HG02763 (cell line): Measurements from ENCODE around the gene TMC5.
"Not testable (repeated sequence)": the region's sequence is repeated elsewhere in the genome, so short reads cannot be mapped to it uniquely, and the experiment has no call there.

ENCODE experiments used
- ATAC-seq: cut with Tn5 transposase; IDR thresholded peaks from one replicate; pipeline ENCODE4 v1.9.1; 2021; ENCODE audit warnings: mild to moderate bottlenecking, moderate library complexity; ENCODE audit not compliant: unreplicated experiment

TMC5 gene, protein sequence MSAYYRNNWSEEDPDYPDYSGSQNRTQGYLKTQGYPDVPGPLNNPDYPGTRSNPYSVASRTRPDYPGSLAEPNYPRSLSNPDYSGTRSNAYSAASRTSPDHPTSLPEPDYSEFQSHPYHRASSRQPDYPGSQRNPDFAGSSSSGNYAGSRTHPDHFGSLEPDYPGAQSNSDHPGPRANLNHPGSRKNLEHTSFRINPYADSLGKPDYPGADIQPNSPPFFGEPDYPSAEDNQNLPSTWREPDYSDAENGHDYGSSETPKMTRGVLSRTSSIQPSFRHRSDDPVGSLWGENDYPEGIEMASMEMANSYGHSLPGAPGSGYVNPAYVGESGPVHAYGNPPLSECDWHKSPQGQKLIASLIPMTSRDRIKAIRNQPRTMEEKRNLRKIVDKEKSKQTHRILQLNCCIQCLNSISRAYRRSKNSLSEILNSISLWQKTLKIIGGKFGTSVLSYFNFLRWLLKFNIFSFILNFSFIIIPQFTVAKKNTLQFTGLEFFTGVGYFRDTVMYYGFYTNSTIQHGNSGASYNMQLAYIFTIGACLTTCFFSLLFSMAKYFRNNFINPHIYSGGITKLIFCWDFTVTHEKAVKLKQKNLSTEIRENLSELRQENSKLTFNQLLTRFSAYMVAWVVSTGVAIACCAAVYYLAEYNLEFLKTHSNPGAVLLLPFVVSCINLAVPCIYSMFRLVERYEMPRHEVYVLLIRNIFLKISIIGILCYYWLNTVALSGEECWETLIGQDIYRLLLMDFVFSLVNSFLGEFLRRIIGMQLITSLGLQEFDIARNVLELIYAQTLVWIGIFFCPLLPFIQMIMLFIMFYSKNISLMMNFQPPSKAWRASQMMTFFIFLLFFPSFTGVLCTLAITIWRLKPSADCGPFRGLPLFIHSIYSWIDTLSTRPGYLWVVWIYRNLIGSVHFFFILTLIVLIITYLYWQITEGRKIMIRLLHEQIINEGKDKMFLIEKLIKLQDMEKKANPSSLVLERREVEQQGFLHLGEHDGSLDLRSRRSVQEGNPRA

DNA sequence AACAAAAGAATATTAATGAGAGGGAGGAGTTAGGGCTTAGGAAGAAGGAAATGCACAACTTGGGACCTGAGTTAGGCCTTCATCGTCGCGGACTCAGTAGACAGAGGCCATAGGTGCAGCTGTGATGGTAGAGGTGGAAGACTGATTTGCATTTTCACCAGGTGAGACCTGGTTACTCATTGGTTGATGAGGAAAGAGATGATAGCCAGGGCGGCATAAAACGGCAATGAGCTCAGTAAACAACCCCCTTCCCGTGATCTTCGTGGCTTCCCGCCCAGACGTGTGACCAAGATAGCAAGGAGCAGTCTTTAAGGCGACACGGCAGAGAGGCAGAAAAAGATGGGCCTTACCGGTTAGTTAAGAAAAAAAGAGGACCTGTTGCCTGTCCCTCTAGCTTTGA lies at the start of gene TMC5:
TSS of gene TMC5 (plus strand) at position 244 of the 400 bp plus-strand sequence. CDS start 22,156 bp downstream, outside the sequence.
- no peak for ATAC-seq

DNA sequence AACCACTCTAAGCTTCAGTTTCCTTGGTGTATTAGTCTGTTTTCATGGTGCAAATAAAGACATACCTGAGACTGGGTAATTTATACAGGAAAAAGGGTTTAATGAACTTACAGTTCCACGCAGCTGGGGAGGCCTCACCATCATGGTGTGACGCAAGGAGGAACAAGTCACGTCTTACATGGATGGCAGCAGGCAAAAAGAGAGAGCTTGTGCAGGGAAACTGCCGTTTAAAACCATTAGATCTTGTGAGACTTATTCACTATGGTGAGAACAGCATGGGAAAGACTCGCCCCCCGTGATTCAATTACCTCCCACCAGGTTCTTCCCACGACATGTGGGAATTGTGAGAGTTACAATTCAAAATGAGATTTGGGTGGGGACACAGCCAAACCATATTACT lies 45.1 kb upstream of the TMC5 start:
- ATAC-seq, result not testable (repeated sequence)

DNA sequence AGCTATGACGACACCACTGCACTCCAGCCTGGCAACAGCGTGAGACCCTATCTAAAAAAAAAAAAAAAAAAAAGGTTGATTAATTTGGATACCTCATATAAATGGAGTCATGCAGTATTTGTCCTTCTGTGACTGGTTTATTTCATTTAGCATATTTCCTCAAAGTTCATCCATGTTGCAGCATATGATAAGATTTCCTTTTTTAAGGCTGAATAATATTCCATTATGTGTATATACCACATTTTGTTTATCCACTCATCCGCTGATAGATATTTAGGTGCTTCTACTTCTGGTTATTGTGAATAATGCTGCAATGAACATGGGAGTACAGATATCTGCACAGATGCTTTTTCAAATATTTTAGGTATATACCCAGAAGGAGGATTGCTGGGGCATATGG lies 43.3 kb upstream of the TMC5 start:
- ATAC-seq, result no peak

DNA sequence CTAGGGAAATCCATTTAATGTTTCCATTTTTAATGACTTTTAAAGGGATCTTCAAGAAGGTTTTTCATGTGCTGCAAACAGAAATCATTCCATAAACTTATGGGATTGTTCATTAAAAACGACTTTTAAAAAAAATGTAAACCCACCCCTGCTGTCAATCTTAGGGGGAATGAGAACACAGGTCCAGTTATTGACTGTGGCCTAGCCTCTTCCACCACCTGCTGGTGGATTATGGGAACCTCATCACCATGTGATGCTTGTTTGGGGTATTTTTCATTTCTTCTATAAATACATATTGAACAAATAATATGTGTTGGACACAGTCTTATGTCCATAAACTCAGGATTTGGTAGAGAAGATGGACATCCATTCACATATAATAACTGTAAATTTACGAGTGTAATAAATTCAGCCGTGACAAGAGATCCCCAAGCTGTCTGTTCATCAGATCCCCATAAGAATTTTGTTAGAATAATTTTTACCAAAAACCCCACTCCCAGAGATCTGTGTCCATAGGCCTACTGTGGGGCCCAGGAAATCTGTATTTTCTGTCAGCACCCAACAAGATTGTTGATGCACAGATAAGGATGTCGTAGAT lies 42.0 kb upstream of the TMC5 start:
- no peak for ATAC-seq

DNA sequence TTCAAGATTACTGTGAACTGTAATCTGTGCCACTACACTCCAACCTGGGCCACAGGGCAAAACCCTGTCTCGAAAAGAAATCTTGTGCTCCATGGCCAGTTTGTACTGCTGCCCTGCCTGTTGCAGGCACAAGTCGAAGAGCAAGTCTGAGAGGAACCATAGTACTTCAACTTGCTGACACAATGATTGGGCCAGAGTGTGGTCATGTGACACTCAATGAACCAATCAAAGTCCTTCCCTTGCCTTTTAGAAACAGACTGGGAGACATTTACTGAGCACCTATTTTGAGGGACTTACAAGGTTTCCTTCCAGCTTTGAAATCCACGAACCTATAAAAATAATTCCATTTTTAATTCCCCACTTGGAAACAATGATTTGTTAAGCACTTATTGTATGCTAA lies 39.8 kb upstream of the TMC5 start:
- no peak for ATAC-seq

DNA sequence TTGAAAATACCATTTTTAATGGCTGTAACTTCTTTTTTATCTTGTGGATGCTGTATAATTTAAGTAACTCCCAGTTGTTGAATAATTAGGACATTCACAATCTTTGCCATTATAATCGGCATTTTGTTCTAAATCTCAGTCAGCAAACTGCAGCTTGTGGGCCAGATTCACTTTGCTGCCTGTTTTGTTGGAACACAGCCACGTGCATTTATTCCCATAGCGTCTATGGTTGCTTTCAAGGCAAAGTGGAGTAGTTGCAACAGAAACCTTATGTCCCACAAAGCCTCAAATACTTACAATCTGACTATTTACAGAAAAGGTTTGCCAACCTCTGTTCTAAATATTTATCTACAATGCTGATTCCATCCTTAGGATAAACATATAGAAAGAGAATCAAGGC lies 39.2 kb upstream of the TMC5 start:
- ATAC-seq, result no peak

DNA sequence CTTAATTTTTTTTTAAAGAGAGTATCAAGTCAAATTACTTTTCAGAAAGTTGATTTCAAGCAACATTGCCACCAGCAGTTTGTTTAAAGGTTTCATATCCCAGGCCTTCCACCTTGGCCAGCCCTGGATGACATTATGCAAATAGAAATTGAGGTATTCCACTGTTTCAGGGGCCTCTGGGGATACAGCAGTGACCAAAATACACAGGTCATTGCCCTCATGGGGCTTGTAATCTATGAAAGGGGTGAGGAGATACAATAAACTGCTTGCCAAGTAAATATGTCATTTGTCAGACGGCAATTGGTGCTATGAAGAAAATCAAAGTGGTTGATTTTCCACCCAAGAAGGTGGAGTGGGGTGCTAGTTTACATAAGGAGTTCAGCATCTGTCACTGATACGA lies 37.8 kb upstream of the TMC5 start:
- ATAC-seq, result no peak

DNA sequence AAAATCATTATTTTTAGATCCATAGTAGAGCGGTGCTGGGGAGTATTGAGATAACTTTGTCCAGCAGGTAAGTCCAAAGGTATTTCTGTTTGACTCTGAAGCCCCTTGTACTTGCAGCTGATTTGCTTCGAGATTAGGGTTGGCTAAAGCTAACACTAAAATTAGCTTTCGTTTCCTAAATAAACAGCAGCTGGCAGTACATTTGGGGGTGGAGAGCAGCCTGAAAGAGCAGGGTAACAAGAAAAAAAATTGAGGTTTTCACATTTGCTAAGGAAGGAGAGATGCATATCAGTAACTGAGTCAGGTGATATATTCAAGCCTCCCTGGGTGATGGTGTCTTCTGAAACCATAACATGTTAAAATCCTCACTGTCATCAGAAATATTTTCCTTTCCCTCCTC lies 37.4 kb upstream of the TMC5 start:
- no peak for ATAC-seq

DNA sequence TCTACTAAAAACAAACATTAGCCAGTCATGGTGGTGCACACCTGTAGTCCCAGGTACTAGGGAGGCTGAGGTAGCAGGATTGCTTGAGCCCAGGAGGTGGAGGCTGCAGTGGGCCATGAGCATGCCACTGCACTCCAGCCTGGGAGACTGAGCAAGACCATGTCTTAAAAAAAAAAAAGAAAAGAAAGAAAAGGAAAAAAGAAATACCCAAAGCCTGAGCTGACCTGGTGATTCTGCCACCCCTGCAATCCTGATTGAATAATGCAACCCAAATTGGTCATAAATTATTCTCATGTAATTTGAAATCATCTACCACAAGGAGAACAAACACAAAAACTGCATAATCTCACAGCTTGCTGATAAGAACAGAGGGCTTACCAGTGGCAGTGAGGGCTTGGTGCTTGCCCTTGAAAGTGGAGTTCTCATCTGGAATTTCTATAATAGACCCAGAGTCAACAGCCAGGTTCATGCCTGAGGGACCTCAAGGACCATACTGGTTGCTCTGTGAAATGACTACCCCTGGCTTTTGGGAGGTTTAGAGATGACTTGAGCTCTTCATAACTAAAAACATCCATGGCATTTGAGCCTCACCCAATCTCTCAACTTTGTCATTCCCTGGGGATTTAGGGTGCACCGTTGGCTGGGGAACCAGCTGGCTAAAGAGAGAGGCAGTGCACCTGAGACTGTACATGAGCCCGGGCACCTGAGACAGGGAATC lies 35.4 kb upstream of the TMC5 start:
- no peak for ATAC-seq

DNA sequence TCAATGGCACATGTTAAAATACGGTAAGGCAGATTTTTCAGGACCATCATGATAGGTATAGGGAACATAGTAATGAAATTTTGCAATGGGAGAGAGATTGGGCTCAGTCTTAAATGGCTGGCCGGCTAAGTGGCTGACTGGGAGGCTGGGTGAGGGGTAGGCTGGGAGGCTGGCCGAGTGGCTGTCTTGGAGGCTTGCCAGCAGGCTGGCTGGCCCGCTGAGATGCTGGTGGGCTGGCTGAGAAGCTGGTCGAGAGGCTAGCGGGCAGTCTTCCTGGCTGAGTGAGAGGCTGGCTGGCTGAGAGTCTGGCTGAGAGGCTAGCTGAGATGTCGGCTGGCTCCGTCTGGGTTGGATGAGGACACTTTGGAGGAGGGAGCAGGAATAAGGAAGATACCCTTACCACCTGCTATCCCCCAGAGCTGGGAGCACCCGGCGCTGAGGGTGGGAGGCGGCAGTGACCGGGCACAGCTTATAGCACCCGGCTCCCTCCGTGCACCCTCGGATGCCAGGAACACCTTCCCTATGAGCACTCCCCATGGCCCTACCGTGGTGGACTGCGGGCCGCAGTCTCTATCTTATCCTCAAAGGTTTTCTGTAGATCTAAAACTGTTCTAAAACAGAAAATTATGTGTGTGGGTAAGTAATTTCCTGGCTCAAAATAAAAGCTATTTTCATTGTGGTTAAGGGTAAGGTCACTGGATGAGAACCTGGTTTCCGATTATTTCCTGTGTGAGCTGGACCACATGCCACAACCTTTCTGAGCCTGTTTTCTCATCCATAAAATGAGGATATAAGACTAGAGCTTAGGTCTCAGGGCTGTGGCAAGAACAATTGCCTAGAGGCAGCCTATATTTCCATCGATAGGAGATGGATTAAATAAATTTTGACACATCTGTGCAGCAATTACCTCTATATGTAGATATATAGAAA lies 34.5 kb upstream of the TMC5 start:
- no peak for ATAC-seq

DNA sequence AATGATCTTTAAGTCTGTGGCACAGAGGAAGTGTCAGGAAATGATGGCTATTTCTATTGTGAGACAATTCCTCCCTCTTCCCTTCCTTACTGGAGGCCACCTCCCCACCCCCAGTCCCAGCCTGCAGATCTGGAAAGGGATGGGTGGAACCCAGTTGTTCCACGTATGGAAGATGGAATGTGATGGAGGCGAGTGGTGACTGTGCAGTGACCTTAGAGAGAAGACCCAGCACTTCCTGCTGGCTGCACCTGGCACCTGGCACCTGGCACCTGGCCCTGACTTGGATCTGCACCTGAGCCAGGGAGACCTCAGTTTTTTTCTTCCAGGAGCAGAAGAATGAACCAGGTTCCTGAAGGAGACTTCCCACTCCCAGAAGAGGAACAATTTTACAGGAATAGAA lies 33.0 kb upstream of the TMC5 start:
- no peak for ATAC-seq

DNA sequence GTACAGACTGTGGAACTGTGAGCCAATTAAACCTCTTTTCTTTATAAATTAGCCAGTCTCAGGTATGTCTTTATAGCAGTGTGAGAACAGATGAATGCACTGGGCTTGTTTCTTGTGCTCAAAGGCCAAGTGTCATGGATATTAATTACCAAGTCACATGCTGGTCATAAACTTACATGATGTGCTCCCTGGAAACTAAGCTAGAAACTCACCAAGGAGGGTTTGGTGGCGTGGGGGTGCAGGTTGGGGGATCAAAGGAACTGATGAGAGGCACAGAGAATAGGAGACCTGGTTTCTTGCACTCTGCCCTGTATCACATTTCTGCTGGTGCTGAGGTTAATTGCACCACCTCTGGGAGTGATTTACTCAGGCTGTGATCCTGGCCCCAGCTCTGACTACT lies 31.2 kb upstream of the TMC5 start:
- no peak for ATAC-seq

DNA sequence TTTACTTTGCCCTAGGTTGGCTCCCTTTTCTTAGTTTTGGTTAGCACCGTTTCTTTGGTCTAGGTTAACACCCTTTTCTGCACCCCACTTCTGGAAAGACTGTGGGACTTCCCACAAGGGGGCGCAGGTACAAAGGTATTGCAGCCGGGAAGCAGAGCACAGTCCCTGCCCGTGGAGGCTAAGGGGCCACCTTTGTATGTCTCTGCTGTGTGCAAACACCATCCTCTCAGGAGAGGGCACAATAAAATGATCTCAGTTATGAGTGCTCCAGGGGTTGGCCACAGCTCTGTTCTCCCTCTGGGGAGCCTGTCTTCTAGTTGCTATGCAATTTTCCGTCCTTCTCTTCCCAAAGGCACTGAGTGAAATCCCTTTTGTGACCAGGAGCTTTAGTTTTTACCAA lies 28.4 kb upstream of the TMC5 start:
- no peak for ATAC-seq

DNA sequence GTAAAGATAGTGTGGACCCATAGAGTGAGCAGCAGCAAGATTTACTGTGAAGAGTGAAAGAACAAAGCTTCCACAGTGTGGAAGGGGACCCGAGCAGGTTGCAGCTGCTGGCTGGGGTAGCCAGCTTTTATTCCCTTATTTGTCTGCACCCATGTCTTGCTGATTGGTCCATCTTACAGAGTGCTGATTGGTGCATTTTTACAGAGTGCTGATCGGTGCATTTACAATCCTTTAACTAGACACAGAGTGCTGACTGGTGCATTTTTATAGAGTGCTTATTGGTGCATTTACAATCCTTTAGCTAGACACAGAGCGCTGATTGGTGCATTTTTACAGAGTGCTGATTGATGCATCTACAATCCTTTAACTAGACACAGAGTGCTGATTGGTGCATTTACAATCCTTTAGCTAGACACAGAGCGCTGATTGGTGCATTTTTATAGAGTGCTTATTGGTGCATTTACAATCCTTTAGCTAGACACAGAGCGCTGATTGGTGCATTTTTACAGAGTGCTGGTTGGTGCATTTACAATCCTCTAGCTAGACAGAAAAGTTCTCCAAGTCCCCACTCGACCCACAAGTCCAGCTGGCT lies 26.4 kb upstream of the TMC5 start:
- not testable (repeated sequence) for ATAC-seq

DNA sequence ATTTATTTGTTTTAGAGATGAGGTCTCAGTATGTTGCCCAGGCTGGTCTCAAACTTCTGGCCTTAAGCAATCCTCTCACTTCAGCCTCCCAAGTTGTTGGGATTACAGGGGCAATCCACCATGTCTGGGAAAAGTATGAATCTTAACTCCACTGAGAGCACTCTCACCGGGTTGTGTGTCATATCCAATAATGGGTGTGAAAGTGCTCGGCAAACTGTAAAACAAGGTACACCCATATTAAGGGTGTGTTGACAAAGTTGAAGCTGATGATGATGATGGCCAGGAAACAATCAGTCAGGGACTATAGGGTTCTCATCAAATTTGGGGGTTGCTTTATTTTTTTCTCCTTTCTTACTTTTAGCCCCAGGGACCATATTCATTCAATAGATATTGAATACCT lies 25.3 kb upstream of the TMC5 start:
- no peak for ATAC-seq

DNA sequence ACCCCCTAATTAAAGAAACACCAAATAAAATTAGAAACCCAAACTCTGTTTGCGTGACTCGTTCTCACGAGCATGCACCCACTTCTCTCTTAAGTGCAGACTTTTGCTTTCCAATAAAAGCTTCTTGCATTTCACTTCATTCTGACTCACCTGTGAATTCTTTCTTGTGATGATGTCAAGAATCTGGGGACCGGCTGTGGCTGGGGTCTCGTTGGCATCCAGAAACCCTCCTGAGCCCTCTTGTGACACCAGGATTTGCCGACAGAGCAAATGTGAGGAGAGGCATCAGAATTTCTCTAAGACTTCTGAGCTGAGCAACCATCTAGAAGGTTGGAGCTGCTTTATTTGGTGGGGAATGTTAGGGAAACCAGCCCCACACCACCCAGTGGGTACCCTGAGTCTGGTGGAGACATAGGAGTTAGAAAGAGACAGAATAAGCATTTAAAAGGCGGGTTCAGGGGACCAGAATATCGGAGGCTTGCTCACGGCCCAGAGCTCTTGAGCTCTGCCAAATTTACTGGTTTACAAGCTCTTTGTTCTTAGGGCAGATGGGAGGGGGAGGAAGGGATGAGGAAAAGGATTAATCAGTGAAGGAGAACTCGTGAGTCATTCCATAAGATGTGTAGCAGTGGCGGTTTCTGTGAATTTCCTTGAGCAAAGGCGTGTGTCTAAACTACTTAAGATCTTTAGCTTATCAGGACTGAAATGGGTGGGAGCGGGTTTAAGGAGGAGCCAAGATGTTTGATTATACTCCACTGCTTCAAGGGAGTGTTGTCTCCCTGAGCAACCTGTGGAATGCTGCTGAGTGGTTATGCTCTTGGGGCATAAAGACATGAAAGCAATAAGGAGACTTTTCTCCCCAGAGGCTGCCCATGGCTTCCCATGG lies 24.2 kb upstream of the TMC5 start:
- ATAC-seq, result no peak

DNA sequence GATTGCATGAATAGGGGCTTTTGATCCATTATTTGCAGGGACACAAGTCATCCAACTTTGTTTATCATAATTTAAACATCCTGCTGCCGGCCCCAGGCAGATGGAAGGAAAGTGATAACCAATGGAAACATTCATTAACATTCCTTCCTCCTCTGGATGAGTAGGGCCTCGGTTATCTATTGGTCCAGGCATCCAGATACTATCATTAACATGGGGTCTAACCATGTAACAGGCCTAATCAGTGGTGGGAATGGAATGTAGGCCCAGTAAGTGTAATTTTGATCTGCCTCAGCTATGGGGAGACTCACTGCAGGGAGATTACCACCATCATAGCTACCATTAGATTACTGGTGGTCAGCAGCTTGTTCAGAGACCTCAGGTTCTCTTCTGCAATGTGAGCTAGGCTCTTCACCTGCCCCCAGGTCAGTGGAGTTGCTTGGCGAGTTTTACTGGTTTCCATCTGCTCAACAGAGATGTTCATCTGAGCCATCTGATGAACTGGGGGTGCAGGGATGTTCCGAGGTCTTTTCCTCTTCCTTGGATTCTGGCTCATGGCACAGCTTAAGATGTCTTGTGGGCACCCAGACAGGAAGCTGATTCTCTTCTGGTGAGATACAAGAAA lies 21.9 kb upstream of the TMC5 start:
- not testable (repeated sequence) for ATAC-seq

DNA sequence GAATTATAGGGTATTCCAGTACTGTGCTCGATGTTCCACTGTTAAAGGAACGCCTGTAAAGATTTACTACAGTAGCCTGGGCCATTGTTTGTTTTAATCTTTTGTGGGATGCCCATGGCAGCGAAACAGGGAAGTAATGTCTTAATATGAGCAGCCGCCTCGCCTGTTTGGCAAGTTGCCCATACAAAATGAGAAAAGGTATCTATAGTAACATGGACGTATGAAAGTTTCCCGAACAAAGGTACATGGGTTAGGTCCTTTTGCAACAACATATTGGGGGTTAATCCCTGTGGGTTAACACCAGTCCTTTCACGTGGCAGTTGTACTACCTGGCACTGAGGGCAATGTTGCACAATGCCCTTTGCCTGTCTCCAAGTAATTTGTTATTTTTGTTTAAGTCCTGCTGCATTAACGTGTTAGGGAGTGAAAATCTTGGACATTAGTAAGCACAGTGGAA lies 21.1 kb upstream of the TMC5 start:
- no peak for ATAC-seq
